GM18907 (cell line): ENCODE data around the gene KCTD21.
"Not testable (repeated sequence)": the region's sequence is repeated elsewhere in the genome, so short reads cannot be mapped to it uniquely, and the experiment has no call there.

Experiments used
- ATAC-seq: cut with Tn5 transposase; IDR thresholded peaks from one replicate; pipeline ENCODE4 v1.9.1; 2021; ENCODE audit warnings: mild to moderate bottlenecking, moderate library complexity; ENCODE audit not compliant: unreplicated experiment

The KCTD21 gene

GRCh38 chr11:78179459-78180071 lies 8.9 kb downstream of the KCTD21 start:
- ATAC-seq = no peak

GRCh38 chr11:78177216-78177615 lies 11.2 kb downstream of the KCTD21 start:
- ATAC-seq = no peak

- ATAC-seq = no peak
These were observed 11.8 kb downstream of the KCTD21 start for GRCh38 chr11:78176605-78177141.

DNA sequence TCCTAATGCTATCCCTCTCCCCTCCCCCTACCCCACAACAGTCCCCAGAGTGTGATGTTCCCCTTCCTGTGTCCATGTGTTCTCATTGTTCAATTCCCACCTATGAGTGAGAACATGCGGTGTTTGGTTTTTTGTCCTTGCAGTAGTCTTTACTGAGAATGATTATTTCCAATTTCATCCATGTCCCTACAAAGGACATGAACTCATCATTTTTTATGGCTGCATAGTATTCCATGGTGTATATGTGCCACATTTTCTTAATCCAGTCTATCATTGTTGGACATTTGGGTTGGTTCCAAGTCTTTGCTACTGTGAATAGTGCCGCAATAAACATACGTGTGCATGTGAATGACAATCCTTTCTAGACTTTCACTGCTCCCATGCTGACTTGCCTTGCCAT lies 12.6 kb downstream of the KCTD21 start:
- ATAC-seq = not testable (repeated sequence)

GRCh38 chr11:78171951-78172350 lies 16.5 kb downstream of the KCTD21 start:
- no peak for ATAC-seq

DNA sequence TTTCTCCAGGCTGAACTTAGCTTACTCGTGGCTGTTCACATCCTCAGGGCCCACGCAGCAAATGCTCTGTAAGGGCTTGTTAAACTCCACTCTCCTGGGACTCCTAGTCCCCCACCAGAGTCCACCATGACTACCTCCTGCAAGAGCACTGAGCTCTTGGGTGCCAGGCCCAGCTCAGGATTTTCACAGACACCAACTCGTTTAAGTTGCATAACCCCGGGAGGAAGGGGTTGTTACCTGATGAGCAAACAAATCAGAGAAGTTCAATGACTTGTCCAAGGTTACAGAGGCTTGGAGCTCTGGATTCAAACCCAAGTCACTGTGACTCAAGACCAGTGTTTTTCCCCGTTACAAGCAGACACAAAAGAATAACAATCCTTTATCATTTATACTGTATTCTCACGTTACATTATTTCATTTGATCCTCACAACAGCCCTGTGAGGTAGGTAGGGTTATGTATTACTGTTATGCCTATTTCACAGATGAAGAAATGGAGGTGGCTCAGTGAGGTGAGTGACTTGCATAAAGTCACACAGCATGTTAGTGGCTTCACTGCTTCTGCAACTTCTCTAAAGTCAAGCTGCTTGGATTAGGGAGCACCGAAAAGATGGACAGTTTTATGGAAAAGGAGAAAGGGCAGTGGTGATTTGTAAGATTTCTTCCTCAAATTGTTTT lies 17.4 kb downstream of the KCTD21 start:
- no peak for ATAC-seq

DNA sequence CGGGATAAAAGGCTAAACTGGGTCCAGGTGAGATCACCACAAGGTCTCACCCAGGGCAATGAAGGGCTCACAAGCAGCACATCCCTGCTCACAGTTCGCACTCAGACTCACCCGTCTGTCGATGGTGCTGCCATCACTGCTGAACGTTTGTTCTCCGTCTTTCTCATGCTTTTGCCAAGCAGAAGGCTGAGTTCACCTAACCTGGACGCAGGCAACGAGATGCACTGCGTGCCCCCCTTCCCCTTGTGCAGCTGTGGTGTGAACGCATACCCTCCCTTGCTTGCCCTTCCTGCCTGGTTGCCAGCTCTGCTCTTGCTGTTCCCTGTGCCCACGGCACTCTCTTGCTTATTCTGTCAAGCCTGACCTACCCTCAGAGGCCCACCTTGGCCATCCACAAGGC lies 18.0 kb downstream of the KCTD21 start:
- no peak for ATAC-seq

GRCh38 chr11:78168539-78169477 lies 19.6 kb downstream of the KCTD21 start:
- no peak for ATAC-seq

DNA sequence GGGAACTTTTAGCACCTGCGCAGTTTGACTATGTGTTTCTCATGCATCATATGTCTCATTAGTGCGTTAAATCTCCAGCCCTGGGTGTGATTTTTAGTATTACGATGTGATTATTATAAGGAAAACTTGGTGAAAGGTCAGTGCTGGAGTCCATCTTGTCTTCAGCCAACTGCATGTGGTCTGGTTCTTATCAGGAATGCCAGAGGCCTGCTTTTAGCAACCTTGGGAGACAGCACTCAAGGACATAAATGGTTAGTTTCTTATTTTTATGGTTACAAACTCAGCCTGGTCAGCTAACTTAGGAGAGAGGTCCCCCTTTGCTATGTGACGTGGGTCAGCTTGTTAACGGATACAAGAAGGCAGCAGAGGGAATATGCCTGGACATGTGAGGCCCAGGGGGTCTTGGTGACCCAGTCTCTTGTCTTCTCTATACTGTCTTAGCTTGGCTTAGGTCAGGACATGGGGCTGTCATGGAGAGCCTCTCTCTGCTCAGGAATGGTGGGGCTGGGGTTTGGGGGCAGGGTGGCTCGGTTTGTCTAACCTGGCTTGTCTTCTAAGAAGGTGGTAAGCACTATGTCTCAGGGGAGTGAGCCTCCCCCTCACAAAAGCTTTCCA lies 21.5 kb downstream of the KCTD21 start:
- ATAC-seq = no peak

- ATAC-seq = no peak
These were observed 24.0 kb downstream of the KCTD21 start for GRCh38 chr11:78164471-78164870.

- ATAC-seq = no peak
These were observed 24.6 kb downstream of the KCTD21 start for GRCh38 chr11:78163828-78164227.

GRCh38 chr11:78161962-78162371 lies 26.5 kb downstream of the KCTD21 start:
- ATAC-seq = no peak

- no peak for ATAC-seq
These were observed 27.1 kb downstream of the KCTD21 start for GRCh38 chr11:78161346-78161745.

DNA sequence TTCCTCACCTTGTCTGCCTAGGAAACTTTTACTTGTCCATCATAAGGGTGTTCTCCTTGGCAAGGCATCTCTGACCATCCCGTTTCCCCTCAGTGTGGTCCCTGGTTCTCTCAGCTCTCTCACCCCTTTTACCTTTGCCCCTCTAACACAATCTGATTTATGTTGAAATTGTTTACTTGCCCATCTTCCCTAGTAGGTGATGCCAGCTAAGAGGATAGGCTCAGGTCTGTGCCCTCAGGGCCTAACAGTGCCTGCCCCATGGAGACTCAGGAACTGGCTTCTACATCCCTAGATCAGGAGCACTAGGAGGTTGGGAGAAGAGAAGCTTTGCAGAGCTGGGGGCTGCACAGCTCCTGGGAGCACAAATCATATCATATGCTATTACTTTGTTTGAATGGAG lies 27.9 kb downstream of the KCTD21 start:
- no peak for ATAC-seq

GRCh38 chr11:78158987-78159652 lies 29.3 kb downstream of the KCTD21 start:
- no peak for ATAC-seq

GRCh38 chr11:78156127-78156844 lies 32.1 kb downstream of the KCTD21 start:
- no peak for ATAC-seq

GRCh38 chr11:78151804-78152203 lies 36.6 kb downstream of the KCTD21 start:
- no peak for ATAC-seq

- no peak for ATAC-seq
These were observed 37.7 kb downstream of the KCTD21 start for GRCh38 chr11:78150754-78151153.

DNA sequence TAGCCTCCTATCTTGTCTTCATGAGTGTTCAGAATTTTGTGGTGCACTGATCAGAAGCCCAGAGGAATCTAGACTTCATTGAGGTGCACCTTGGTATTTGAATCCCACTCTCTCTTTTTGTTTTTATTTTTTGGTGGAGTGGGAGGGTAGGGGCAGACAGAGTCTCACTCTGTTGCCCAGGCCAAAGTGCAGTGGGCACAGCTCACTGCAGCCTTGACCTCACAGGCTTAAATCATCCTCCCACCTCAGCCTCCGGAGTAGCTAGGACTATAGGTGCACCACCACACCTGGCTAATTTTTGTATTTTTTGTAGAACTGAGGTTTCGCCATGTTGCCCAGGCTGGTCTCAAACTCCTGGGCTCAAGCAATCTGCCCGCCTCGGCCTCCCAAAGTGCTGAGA lies 38.1 kb downstream of the KCTD21 start:
- ATAC-seq = no peak

- ATAC-seq = no peak
These were observed 38.8 kb downstream of the KCTD21 start for GRCh38 chr11:78149646-78150045.
